Upper lobe of left lung (tissue), 6 donors: ENCODE results near the gene CHL1. TPM values are rescaled to one million over a fixed set of nuclear protein-coding genes. Genes with fewer than 3 reads are reported as not detected.

Experiments used
- ATAC-seq, 2 donors: fragments of 200-7000 bp; cut with Tn5 transposase; one replicate each; pipeline ENCODE4 v1.9.1; 2022; ENCODE audit warnings: mild to moderate bottlenecking in 2 of 2, moderate library complexity in 2 of 2; ENCODE audit not compliant: low FRiP score in 2 of 2
- DNase-seq, 2 donors: peaks; one replicate each; pipeline ENCODE4 v3.0.0-alpha.2; 2019 to 2020
- H3K27ac ChIP-seq, 4 donors: fragments of 200-600 bp; sonication (generic); one replicate each; pipeline ENCODE4 v1.5.1; 2016 to 2019
- H3K27me3 ChIP-seq, 4 donors: fragments of 200-600 bp; sonication (generic); one replicate each; pipeline ENCODE4 v1.5.1; 2017 to 2019
- H3K36me3 ChIP-seq, 4 donors: fragments of 200-600 bp; sonication (generic); one replicate each; pipeline ENCODE4 v1.5.1; 2016 to 2019
- H3K4me1 ChIP-seq, 4 donors: fragments of 200-600 bp; sonication (generic); one replicate each; pipeline ENCODE4 v1.5.1; 2018 to 2019
- H3K4me3 ChIP-seq, 4 donors: fragments of 200-600 bp; sonication (generic); one replicate each; pipeline ENCODE4 v1.5.1; 2017 to 2019; ENCODE audit warnings: mild to moderate bottlenecking in 2 of 4, moderate library complexity in 1 of 4
- H3K9me3 ChIP-seq, 4 donors: fragments of 200-600 bp; sonication (generic); one replicate each; pipeline ENCODE4 v1.5.1; 2018 to 2019
- CTCF ChIP-seq, 6 experiments: fragments of 450-650 bp in 4 of 6; fragments of 200-600 bp in 2 of 6; sonication (generic) in 2 of 6; IDR thresholded peaks; one replicate each; pipeline ENCODE4 v1.5.1; 2016 to 2019; ENCODE audit warnings: antibody characterized with exemption in 6 of 6
- EP300 ChIP-seq, 4 donors: sonication (generic); formaldehyde crosslinking; IDR thresholded peaks; one replicate each; pipeline ENCODE4 v1.5.1; 2017; ENCODE audit warnings: antibody characterized with exemption in 4 of 4, control low read depth in 2 of 4
- POLR2A ChIP-seq, 4 donors: fragments of 450-650 bp; IDR thresholded peaks; one replicate each; pipeline ENCODE4 v1.5.1; 2016 to 2017; ENCODE audit warnings: antibody characterized with exemption in 4 of 4, mild to moderate bottlenecking in 2 of 4
- POLR2AphosphoS5 ChIP-seq, 2 donors: sonication (generic); formaldehyde crosslinking; IDR thresholded peaks; one replicate each; pipeline ENCODE4 v1.5.1; 2017; ENCODE audit warnings: antibody characterized with exemption in 2 of 2
- WGBS, 2 donors: methylation state at CpG; one replicate each; pipeline ENCODE4 v1.1.5; 2017 to 2018; 5-methylcytosine and 5-hydroxymethylcytosine counted together
- total RNA-seq, 6 donors: library from RNA; depleted of rRNA in 4 of 6; stranded (reverse); fragments of >200 nt in 4 of 6; gene quantifications; one replicate each; pipeline versions ENCODE4 v1.1.0 to v1.2.1, GENCODE V29; 2016 to 2021
- donor health status: DM: no; HTN: no; CAD: no; lungs with moderate emphysema.
- donor health status: DM: no; HTN: yes; CAD: no; lungs with severe emphysema.

The CHL1 gene
- total RNA-seq, 6 donors from 2014 or later, result 3.1 to 14.3 (median 4.9) TPM

- ATAC-seq (no peak), DNase-seq (no peak)
- H3K9me3 ChIP-seq, result peaks cover 0 to 4% (median 0%) of the 10 kb centered on the region in 4 donors
- no peaks in the 10 kb centered on the region for H3K36me3 ChIP-seq
- no peak overlapping the region for H3K27ac ChIP-seq
- TF ChIP-seq POLR2AphosphoS5 (IDR thresholded peaks at IDR 0.05) (no peak), CTCF (IDR thresholded peaks at IDR 0.05) (no peak), POLR2A (IDR thresholded peaks at IDR 0.05) (no peak), EP300 (IDR thresholded peaks at IDR 0.05) (no peak)
- WGBS, 2 donors, result 84 to 87% methylated on average over 2 of the region's 2 CpGs
- no peaks in the 10 kb centered on the region for H3K4me1 ChIP-seq
- H3K4me3 ChIP-seq, result no peak overlapping the region
- H3K27me3 ChIP-seq, result no peaks in the 10 kb centered on the region
Observed at GRCh38 chr3:445960-446359, 249.4 kb downstream of the CHL1 start.

- H3K27ac ChIP-seq, result no peak overlapping the region
- DNase-seq (no peak), ATAC-seq (no peak)
- no peak overlapping the region for H3K4me3 ChIP-seq
- H3K36me3 ChIP-seq, result no peaks in the 10 kb centered on the region
- WGBS, 2 donors, result 83 to 93% methylated on average over 5 of the region's 5 CpGs
- no peaks in the 10 kb centered on the region for H3K4me1 ChIP-seq
- TF ChIP-seq POLR2AphosphoS5 (IDR thresholded peaks at IDR 0.05) (no peak), EP300 (IDR thresholded peaks at IDR 0.05) (no peak), CTCF (IDR thresholded peaks at IDR 0.05) (no peak), POLR2A (IDR thresholded peaks at IDR 0.05) (no peak)
- no peaks in the 10 kb centered on the region for H3K27me3 ChIP-seq
- H3K9me3 ChIP-seq, result peaks cover 0 to 4% (median 0%) of the 10 kb centered on the region in 4 donors
Observed at GRCh38 chr3:447671-448070, 251.1 kb downstream of the CHL1 start.

GRCh38 chr3:449711-450110 is 253.1 kb downstream of the CHL1 start:
- H3K27ac ChIP-seq, result no peak overlapping the region
- 94 to 96% methylated on average over 4 of the region's 4 CpGs for WGBS, 2 donors
- no peaks in the 10 kb centered on the region for H3K9me3 ChIP-seq
- H3K27me3 ChIP-seq, result no peaks in the 10 kb centered on the region
- H3K4me3 ChIP-seq, result no peak overlapping the region
- DNase-seq, result no peak
- TF ChIP-seq EP300 (IDR thresholded peaks at IDR 0.05), result no peak
- no peak for TF ChIP-seq POLR2A (IDR thresholded peaks at IDR 0.05)
- no peak for TF ChIP-seq CTCF (IDR thresholded peaks at IDR 0.05)
- no peak for TF ChIP-seq POLR2AphosphoS5 (IDR thresholded peaks at IDR 0.05)
- H3K36me3 ChIP-seq, result no peaks in the 10 kb centered on the region
- H3K4me1 ChIP-seq, result no peaks in the 10 kb centered on the region
- no peak for ATAC-seq

GRCh38 chr3:452221-452620 is 255.7 kb downstream of the CHL1 start:
- WGBS, 2 donors, result 85 to 87% methylated on average over 2 of the region's 2 CpGs
- no peaks in the 10 kb centered on the region for H3K36me3 ChIP-seq
- no peak overlapping the region for H3K4me3 ChIP-seq
- H3K27ac ChIP-seq, result no peak overlapping the region
- DNase-seq (no peak), ATAC-seq (no peak)
- H3K27me3 ChIP-seq, result no peaks in the 10 kb centered on the region
- no peaks in the 10 kb centered on the region for H3K9me3 ChIP-seq
- TF ChIP-seq EP300 (IDR thresholded peaks at IDR 0.05) (no peak), CTCF (IDR thresholded peaks at IDR 0.05) (no peak), POLR2A (IDR thresholded peaks at IDR 0.05) (no peak), POLR2AphosphoS5 (IDR thresholded peaks at IDR 0.05) (no peak)
- no peaks in the 10 kb centered on the region for H3K4me1 ChIP-seq

- H3K27ac ChIP-seq, result no peak overlapping the region
- DNase-seq (no peak), ATAC-seq (no peak)
- 84 to 86% methylated on average over 4 of the region's 4 CpGs for WGBS, 2 donors
- no peaks in the 10 kb centered on the region for H3K4me1 ChIP-seq
- no peak for TF ChIP-seq EP300 (IDR thresholded peaks at IDR 0.05)
- TF ChIP-seq POLR2A (IDR thresholded peaks at IDR 0.05), result no peak
- TF ChIP-seq POLR2AphosphoS5 (IDR thresholded peaks at IDR 0.05), result no peak
- no peak for TF ChIP-seq CTCF (IDR thresholded peaks at IDR 0.05)
- H3K36me3 ChIP-seq, result no peaks in the 10 kb centered on the region
- H3K27me3 ChIP-seq, result no peaks in the 10 kb centered on the region
- H3K9me3 ChIP-seq, result no peaks in the 10 kb centered on the region
- H3K4me3 ChIP-seq, result no peak overlapping the region
Observed at GRCh38 chr3:453106-453505, 256.5 kb downstream of the CHL1 start.
